ENCODE data around the gene GABBR2. TPM values are rescaled to one million over a fixed set of nuclear protein-coding genes. Genes with fewer than 3 reads are reported as not detected.

Gene GABBR2
- total and polyA plus RNA-seq, 9 of the 15 experiments (the other 6 are each of a cell fraction or from before 2014, with no cell fraction given), result 0.15 to 1.9 (median 0.32) TPM

GRCh38 chr9:98430535-98431292, 278.0 kb downstream of the GABBR2 start (continued):
- TF ChIP-seq, protein P1, sequence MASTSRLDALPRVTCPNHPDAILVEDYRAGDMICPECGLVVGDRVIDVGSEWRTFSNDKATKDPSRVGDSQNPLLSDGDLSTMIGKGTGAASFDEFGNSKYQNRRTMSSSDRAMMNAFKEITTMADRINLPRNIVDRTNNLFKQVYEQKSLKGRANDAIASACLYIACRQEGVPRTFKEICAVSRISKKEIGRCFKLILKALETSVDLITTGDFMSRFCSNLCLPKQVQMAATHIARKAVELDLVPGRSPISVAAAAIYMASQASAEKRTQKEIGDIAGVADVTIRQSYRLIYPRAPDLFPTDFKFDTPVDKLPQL (IDR thresholded peaks at IDR 0.05; ENCODE audit: extremely low read depth, insufficient read length), result no peak
- TF ChIP-seq CBFA2T3 (IDR thresholded peaks at IDR 0.05) (peak; percentile 19; the same call in 1 of the 2 replicates), ELF4 (CRISPR knock-in tag; IDR thresholded peaks at IDR 0.05) (no peak), XRCC5 (IDR thresholded peaks at IDR 0.05; ENCODE audit: low read depth, low read length) (no peak), CTBP1 (IDR thresholded peaks at IDR 0.05; ENCODE audit: borderline replicate concordance) (0 out of 2 replicates have a peak, but pooled peaks have one; percentile 12), MITF (IDR thresholded peaks at IDR 0.05) (no peak), L3MBTL2 (IDR thresholded peaks at IDR 0.05) (peak; percentile 24; the same call in 1 of the 2 replicates), ZNF23 (CRISPR knock-in tag; IDR thresholded peaks at IDR 0.05) (no peak), SMAD4 (CRISPR knock-in tag; conservative IDR thresholded peaks at IDR 0.05) (0 out of 2 replicates have a peak, but pooled peaks have one; percentile 28)
- TF ChIP-seq, protein P2, sequence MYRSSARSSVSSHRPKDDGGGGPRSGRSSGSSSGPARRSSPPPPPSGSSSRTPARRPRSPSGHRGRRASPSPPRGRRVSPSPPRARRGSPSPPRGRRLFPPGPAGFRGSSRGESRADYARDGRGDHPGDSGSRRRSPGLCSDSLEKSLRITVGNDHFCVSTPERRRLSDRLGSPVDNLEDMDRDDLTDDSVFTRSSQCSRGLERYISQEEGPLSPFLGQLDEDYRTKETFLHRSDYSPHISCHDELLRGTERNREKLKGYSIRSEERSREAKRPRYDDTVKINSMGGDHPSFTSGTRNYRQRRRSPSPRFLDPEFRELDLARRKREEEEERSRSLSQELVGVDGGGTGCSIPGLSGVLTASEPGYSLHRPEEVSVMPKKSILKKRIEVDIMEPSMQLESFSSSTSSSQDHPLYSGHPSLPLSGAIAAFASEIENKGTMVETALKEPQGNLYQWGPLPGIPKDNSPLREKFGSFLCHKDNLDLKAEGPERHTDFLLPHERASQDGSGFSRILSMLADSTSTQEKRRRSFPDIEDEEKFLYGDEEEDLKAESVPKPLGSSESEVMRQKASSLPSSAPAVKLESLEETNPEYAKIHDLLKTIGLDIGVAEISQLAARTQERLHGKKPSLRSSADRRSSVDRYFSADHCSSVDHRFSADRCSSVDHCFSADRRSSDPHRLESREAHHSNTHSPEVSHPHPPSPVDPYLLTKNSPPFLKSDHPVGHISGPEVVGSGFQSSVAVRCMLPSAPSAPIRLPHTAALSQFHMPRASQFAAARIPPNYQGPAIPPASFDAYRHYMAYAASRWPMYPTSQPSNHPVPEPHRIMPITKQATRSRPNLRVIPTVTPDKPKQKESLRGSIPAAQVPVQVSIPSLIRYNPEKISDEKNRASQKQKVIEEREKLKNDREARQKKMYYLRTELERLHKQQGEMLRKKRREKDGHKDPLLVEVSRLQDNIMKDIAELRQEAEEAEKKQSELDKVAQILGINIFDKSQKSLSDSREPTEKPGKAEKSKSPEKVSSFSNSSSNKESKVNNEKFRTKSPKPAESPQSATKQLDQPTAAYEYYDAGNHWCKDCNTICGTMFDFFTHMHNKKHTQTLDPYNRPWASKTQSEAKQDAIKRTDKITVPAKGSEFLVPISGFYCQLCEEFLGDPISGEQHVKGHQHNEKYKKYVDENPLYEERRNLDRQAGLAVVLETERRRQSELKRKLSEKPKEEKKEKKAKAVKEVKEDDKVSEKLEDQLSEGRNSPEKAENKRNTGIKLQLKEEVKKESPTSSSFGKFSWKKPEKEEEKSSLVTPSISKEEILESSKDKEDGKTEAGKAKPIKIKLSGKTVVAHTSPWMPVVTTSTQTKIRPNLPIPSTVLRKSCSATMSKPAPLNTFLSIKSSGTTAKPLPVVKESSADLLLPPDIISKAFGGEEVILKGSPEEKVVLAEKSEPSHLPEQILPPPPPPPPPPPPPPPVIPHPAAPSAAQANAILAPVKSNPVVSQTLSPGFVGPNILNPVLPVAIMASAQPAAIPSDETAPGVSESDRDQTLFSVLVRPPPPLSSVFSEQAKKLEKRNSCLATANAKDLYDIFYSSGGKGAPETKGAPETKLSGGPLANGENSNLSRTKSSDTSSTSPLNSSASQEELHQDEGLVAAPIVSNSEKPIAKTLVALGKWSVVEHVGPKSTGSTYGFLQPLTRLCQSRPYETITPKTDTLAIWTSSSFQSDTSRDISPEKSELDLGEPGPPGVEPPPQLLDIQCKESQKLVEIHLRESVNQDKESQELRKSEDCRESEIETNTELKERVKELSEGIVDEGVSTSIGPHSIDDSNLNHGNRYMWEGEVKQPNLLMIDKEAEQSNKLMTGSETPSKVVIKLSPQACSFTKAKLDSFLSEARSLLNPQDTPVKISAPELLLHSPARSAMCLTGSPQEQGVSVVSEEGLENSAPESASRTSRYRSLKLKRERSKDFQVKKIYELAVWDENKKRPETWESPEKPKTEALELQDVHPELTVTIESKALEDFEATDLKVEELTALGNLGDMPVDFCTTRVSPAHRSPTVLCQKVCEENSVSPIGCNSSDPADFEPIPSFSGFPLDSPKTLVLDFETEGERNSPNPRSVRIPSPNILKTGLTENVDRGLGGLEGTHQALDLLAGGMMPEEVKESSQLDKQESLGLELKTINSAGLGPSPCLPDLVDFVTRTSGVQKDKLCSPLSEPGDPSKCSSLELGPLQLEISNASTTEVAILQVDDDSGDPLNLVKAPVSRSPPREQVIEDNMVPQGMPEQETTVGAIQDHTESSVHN (IDR thresholded peaks at IDR 0.05; ENCODE audit: borderline replicate concordance in 1 of 2, low read depth in 1 of 2), result no peak
- TF ChIP-seq, protein P3, sequence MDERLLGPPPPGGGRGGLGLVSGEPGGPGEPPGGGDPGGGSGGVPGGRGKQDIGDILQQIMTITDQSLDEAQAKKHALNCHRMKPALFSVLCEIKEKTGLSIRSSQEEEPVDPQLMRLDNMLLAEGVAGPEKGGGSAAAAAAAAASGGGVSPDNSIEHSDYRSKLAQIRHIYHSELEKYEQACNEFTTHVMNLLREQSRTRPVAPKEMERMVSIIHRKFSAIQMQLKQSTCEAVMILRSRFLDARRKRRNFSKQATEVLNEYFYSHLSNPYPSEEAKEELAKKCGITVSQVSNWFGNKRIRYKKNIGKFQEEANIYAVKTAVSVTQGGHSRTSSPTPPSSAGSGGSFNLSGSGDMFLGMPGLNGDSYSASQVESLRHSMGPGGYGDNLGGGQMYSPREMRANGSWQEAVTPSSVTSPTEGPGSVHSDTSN (CRISPR knock-in tag; IDR thresholded peaks at IDR 0.05; ENCODE audit: low read depth), result no peak
- TF ChIP-seq, protein P3 (tag; conservative IDR thresholded peaks at IDR 0.05; ENCODE audit: low read depth), result no peak
- TF ChIP-seq, protein P4, sequence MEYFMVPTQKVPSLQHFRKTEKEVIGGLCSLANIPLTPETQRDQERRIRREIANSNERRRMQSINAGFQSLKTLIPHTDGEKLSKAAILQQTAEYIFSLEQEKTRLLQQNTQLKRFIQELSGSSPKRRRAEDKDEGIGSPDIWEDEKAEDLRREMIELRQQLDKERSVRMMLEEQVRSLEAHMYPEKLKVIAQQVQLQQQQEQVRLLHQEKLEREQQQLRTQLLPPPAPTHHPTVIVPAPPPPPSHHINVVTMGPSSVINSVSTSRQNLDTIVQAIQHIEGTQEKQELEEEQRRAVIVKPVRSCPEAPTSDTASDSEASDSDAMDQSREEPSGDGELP (CRISPR knock-in tag; IDR thresholded peaks at IDR 0.05; ENCODE audit: borderline replicate concordance), result no peak

All from K562 (cell line).